GM18517 (cell line): ENCODE results near the gene SIPA1.

Experiments used
- ATAC-seq: cut with Tn5 transposase; IDR thresholded peaks from one replicate; pipeline ENCODE4 v1.9.1; 2021; ENCODE audit warnings: mild to moderate bottlenecking, moderate library complexity; ENCODE audit not compliant: unreplicated experiment

SIPA1 gene

DNA sequence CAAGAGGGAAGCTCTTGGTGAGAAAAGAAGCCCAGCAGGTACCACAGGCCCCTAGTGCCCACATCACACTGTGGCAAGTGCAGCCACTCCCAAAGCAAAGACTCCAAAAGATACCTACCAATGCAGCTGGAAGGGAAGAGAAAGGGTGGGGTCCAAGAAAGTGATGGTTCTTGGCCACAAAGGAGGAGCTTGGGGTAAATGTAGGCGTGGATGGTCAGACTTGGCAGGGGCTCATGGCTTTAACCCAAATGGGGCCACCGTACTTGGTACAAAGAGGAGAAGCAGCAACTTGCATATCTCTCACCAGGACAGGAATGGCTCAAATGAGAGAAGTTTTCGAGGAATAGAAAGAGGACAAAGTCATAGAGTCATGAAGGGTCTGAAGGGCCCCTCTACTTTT lies 28.7 kb upstream of the SIPA1 start:
- ATAC-seq = no peak

DNA sequence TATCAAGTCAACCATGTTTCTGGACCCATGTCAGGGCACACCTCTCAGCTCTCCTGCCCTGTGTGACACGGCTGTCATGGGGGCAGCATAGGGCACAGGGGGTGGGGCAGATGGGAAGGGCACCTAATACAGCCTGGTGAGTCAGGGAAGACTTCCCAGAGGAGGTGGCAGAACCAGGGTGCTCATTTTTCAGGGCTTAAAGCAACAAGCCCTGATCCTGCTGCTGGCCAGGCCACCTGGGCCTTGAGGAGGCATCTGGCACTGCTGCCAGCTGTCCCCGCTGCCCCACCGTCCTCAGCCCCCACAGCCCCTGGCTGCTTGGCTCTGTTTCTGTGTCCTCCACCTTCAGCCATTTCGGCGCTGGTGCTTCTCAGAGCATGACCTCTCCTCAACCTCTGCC lies 28.2 kb upstream of the SIPA1 start:
- ATAC-seq = no peak

DNA sequence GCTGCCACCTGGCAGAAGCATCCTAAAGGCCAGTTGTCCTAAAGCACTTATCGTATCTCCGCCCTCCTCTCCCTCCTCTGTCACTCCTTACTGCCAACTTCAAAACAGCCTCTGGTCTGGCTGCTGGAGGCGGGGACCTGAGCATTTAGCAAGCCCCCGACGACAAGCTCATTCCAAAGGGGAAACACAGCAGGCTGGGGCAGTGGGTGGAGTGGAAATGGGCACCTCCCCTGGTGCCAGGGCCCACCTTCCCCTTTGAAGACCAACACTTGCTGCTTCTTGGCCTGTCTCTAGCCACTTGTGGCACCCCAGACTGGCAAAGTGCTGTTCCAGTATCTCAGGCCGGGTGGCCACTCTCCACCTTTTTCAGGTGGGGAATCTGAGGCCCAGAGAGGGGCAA lies 27.5 kb upstream of the SIPA1 start:
- no peak for ATAC-seq

DNA sequence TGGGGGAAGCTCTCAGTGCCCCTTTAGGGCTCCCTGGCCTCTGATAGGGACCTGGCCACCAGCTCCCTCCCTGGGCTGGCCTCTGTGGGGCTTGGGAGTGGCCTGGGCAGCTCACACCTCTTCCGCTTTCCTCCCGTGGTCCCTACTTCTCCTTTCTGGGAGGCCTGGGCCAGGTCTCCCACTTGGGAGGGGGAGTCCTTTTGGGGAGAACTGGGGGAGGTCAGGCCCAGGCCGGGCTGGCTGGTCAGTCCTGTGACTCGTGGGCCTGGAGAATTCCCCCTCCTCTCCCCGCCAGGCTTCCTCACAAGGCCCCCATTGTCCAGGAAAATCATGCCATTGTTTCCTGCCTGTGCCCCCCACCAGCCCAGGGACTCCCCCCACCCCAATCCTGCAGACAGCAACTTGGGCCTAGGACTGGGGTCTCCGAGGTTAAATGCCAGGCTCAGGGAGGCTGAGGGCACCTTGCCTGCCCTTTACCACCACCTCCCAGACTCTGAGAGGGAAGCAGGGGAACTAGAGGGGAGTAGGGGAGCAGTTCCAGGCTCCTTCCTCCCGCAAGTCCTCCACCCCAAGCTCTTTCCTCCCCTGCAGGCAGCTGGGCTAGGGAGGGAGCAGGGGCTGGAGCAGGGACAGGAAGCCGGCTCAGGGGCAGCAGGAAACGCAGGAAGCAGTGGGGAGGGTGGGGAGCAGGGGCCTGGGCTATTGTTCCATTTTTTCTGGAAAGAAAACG lies 26.7 kb upstream of the SIPA1 start:
- no peak for ATAC-seq

DNA sequence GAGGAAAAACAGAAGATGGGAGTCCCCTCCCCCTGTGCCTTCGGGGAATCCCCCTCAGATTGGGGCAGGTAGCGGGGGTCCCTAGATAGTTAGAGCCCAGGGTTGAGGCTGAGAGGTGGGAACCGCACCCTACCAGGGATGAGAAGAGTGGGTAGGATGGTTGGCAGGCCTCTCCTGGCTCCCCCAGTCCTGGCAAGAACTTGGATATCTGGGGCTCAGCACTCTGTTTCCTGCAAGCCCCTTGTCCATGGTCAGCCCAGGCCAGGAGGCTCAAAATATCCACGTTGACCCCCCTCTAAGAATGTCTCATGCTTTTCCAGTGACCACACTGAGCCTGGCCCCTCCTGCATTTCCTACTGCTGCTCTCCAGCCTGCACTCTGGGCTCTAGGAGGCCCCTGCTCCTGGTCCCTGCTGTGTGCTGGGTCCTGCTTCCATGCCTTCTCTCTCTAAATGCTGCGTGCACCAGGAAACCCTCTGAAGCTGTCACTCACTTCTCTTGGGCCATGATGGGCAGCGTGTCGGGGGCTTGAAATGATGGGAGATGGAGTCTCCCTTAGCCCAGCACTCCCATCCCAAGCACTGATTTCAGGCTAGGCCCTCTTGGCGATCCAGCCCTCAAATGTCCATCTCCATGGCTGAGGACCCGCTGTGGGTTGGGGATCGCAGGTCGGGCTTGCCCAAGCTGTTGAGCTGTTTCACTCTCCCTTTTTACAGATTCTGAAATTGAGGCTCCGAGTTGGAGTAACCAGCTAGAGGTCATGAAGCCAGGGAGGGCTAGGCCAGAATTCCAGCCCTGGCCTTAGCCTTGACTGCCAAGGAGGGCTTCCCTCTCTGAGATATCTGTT lies 25.9 kb upstream of the SIPA1 start:
- no peak for ATAC-seq

DNA sequence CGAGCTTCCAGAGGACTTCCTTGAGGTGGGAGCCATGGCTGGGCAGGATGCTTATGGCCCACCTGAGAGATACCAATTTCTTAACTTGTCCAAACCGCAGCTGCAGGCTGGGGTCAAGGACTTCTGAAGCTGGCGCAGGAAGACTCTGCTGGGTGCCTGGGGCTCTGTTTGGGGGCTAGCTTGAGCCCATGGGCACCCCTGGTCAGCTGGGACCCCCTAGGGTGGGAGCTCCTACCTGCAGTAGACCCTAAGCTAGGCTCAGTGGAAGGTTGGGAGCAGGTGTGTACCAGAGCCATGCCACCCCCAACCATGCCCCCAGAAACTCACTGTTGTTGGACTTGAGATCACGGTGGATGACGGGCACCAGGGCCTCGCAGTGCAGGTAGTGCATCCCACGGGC lies 25.2 kb upstream of the SIPA1 start:
- ATAC-seq = no peak

DNA sequence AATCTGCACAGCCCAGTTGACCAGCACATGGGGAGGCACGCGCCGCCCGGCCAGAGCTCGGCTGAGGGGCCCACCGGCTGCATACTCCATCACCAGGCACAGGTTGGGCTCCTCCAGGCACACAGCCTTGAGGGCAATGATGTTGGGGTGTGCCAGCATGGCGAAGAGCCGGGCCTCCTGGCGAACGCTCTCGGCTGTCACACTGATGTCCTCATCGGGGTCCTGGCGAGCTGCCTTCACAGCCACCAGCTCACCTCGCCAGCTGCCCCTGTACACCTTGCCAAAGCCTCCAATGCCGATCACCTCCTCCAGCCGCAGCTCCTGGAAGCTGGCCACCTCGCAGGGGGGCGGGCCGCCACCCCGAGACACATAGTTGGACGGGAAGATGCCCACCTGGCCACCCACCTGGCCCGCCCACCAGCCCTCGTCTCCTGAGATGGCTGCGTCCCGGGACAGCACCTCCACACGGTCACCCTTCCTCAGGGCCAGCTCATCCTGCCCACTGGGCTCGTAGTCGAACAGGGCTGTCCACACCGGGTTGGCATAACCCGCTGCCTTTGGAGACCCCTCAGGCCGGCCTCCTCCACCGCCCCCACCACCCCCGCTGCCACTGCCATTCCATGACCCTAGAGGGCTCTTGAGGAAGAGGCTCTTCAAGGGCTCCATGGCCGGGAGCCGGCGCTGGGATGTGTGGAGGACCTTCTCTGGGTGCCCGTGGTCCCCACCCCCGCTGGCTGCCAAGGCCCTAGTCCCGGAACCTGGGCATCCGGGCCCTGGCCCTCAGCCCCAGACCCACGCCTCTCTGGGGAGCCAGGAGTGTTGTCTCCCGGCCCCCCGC lies 24.6 kb upstream of the SIPA1 start:
- no peak for ATAC-seq

DNA sequence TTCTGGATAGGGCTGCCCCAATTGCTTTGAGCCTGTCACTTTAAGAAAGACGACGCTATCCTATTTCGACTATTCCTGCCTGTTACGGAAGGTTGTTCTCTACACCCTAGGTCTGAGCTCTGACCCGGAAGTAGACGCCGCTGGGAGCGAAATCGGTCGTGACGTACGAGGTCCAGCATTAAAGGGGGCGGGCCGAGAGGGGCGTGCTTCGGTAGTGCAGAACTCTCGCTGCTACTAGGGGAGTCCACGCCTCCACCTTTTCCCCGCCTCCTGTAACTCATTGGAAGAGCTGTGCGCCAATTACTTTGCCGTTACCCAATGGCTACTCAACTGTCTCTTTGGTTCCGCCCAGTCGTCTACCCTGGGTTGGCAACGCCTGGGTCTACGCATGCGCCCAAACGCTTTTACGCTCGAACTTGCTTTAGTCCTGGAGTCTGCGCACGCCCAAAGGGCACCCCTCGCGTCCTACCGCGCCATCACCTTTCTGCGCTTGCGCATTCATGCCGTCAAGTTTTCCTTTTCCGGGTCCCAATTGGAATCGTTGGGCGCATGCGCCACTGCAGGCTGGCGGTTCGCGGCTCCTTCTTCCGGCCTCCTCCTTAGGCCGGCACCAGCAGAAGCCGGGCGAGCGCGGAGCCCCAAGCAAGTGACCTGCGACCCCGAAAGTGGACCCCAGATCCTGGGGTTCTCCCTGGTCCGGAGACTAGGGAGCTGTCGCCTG lies 22.5 kb upstream of the SIPA1 start, which contains the start of gene PCNX3:
Gene PCNX3 (plus strand): TSS at position 548 of the 721 bp plus-strand sequence. CDS start 536 bp downstream, outside the sequence.
- peak; percentile 89 for ATAC-seq

DNA sequence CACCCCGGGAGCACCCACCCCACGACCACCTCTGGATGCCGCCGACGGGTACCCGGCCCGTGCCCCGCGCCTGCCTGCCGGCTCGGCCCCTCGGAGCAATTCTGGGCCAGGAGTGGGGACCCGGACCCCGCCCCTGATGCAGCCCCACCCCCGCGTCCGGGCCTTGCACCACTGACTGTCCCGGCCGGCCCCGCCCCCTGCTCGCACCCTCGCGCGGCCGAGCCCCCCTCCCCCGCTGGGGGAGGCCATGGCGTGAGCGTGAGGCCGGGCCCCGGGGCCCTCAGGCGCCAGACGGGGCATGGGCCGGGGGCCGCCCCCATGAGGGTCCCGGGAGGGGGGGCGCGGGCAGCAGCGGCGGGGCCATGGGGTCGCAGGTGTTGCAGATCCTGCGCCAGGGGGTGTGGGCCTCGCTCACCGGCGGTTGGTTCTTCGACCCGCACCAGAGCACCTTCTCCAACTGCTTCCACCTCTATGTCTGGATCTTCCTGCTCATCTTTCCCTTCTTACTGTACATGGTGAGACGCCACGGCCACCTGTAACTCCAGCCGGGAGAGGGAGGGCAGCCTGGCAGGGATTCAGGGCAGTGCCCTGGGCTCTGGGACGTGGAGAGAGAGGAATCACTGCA lies 21.8 kb upstream of the SIPA1 start:
- ATAC-seq = peak; percentile 1

DNA sequence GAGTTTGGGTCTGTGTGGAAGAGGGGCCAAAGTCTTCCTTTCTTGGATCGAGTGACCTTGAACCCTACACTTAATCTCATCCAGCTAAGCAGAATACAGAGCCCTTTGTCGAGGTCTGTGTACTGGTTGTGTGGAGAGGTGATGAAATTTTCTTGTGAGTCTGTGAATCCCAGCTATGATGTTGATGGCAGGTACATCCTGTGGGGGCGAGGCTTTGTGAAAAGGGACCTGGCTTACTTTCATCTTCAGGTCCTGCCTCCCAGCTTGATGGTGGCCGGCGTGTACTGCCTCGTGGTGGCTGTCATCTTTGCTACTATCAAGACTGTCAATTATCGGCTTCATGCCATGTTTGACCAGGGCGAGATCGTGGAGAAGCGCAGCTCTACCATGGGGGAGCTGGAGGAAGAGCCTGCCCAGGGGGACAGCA lies 21.3 kb upstream of the SIPA1 start:
- no peak for ATAC-seq

DNA sequence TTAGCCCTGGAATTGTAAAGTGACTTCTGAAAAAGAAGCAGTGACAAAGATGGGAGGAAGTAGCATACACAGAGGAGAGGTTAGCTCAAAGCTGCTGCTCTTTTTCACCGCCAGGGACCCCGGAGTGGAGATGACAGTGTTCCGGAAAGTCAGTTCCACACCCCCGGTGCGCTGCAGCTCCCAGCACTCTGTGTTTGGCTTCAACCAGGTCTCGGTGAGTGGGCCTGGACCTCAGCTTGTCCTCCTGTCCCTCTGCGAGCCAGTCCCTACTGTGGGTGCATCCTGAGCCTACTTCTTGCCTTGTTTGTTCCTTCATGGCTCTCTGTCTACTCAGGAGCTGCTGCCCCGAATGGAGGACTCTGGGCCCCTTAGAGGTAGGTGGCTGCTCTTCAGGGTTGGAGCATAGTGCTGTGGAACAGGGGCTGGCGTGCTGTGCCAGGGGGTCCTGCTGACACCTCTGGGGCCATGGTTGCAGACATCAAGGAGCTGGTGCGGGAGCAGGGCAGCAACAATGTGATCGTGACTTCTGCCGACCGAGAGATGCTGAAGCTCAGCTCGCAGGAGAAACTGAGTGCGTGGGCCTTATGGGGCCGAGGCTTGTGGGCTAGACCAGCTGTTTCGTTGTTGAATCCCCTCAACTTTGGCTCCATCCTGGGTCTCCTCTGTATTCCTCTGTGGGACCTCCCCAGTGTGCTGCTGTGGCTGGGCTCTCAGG lies 20.6 kb upstream of the SIPA1 start:
- ATAC-seq = no peak

DNA sequence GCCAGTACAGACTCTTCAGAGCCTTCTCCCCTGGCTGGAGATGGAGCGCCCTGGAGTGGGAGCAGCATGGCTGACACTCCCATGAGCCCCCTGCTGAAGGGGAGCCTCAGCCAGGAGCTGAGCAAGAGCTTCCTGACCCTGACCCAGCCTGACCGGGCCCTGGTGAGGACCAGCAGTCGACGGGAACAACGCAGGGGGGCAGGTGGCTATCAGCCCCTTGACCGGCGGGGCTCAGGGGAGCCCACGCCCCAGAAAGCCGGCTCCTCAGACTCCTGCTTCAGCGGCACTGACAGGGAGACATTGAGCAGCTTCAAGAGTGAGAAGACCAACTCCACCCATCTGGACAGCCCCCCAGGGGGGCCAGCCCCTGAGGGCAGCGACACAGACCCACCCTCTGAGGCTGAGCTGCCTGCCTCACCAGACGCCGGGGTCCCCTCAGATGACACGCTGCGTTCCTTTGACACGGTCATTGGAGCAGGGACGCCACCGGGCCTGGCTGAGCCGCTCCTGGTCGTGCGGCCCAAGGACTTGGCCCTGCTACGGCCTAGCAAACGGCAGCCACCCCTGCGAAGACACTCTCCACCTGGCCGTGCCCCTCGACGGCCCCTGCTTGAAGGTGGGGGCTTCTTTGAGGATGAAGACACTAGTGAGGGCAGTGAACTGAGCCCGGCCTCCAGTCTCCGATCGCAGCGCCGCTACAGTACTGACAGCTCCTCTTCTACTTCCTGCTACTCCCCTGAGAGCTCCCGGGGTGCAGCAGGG lies 19.7 kb upstream of the SIPA1 start:
- ATAC-seq = no peak

DNA sequence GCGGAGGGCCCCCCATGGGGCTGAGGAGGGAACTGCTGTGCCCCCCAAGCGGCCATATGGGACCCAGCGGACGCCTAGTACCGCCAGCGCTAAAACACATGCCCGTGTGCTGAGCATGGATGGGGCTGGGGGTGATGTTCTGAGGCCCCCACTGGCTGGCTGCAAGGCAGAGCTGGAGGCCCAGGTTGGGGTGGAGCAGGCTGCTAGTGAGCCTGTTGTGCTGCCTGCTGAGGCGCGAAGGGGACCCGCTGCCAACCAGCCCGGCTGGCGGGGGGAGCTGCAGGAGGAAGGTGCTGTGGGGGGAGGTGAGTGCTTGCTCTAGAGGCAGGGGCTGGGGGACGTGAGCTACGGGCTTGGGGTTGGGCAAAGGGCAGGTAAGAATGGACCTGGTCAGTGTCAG lies 19.1 kb upstream of the SIPA1 start:
- no peak for ATAC-seq

DNA sequence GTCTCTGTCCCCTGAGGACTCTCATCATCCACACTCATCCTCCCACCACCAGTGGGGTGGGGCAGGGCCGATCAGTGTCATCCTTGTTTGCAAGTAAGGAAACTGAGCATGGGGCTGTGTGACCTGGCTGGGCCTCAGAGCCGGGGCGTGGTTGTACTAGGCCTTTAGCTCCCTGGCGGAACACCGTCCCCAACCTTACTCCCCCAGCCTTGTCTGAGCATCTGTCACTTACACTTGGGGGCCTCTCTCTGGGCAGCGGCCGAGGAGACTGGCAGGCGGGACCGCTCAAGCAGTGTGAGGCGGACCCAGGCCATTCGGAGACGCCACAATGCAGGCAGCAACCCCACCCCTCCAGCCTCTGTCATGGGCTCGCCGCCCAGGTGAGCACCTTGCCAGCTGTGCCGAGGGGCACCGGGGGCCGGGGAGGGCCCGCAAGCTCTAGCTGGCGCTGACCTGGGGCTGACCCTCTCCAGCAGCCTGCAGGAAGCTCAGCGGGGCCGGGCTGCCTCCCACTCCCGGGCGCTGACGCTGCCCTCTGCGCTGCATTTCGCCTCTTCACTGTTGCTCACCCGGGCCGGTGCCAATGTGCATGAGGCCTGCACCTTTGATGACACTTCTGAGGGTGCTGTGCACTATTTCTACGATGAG lies 18.5 kb upstream of the SIPA1 start:
- no peak for ATAC-seq

DNA sequence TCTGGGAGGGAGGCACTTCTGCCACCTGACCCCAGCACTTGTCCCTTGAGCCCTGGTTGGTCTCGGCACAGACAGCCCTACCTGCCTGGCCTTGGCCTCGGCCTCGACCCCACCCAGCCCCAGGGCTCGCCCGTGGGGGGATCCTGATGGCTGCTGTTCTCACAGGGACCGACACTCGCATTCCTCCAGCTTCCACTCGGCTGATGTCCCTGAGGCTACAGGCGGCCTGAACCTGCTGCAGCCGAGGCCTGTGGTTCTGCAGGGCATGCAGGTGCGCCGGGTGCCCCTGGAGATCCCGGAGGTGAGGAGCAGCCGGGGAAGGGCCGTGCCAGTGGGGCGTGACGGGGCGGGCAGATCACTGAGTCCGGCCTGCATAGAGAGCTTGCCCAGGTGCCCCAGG lies 17.2 kb upstream of the SIPA1 start:
- no peak for ATAC-seq

DNA sequence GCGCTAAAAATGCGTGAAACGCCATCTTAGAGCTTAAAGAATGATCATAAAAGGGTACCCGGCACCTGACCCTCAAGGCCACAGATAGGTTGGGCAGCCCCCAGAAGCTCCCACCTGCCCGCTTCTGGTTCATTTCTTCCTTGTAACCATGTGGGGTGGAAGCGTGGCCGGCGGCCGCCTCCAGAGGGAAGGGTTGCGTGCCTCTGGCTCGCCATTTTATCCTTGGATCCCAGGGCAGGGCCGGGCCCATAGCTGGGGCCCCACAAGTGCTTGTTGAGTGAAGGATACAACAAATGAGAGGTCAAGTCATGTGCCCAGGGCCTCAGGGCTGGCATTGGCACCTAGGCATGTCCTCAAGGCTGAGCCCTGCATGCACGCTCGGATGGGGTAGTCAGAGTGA lies 16.4 kb upstream of the SIPA1 start:
- ATAC-seq = no peak

DNA sequence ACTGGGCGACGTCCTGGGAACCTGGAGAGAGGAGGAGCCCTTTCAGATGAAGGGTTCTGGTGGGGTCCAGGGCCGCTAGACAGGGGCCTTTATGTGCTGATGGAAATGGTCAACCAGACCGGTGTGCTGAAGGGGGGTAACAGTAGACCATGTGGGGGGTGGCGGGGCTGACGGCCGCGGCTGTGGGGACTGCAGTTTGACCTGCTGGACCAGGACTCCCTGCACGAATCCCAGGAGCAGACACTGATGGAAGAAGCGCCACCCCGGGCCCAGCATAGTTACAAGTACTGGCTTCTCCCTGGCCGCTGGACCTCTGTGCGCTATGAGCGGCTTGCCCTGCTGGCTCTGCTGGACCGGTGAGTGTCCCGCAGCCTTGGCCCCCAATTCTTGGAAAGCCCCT lies 15.9 kb upstream of the SIPA1 start:
- ATAC-seq = no peak

DNA sequence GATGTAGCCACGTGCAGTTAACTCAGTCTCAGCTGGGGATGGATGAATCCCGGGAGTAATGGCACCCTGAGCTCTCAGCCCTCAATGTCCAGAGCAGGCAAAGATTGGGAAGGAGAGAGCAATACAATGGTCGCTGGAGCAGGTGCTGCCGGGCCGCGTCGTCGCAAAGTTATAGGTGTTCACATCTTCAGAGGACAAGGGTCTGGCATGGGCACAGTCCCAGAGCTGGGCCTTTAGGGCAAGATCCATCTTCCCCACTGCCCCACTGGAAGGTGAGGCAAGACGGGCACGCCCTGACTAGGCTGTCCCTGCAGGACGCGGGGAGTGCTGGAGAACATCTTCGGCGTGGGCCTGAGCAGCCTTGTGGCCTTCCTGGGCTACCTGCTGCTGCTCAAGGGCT lies 14.7 kb upstream of the SIPA1 start:
- ATAC-seq = no peak
